GM12874 (cell line): ENCODE results near the gene SBF2.

ENCODE experiments used
- CTCF ChIP-seq: IDR thresholded peaks from 2 replicates; pipeline ENCODE4 v1.5.1; 2011; ENCODE audit warnings: low read depth, mild to moderate bottlenecking, control low read depth, low read length, moderate library complexity; ENCODE audit not compliant: insufficient read depth

SBF2 gene

GRCh38 chr11:10023212-10023611 lies 270.8 kb downstream of the SBF2 start:
- no peak for TF ChIP-seq CTCF

- no peak for TF ChIP-seq CTCF
Measured at GRCh38 chr11:10022764-10023163, 271.3 kb downstream of the SBF2 start.

- no peak for TF ChIP-seq CTCF
Measured at GRCh38 chr11:10021563-10021962, 272.5 kb downstream of the SBF2 start.

GRCh38 chr11:10019906-10020682 lies 273.9 kb downstream of the SBF2 start:
- no peak for TF ChIP-seq CTCF

GRCh38 chr11:10017911-10018310 lies 276.1 kb downstream of the SBF2 start:
- TF ChIP-seq CTCF, result no peak

- no peak for TF ChIP-seq CTCF
Measured at GRCh38 chr11:10017050-10017449, 277.0 kb downstream of the SBF2 start.

- TF ChIP-seq CTCF, result no peak
Measured at GRCh38 chr11:10012068-10012467, 282.0 kb downstream of the SBF2 start.
